Liver (tissue), 9 donors: Measurements from ENCODE around the gene SGMS1. TPM values are rescaled to one million over a fixed set of nuclear protein-coding genes. Genes with fewer than 3 reads are reported as not detected.

Source experiments
- DNase-seq: peaks from one replicate; pipeline ENCODE4 v3.0.0-alpha.2; 2017; ENCODE audit warnings: low spot score
- H3K27ac ChIP-seq, 2 donors: one replicate each; pipeline ENCODE4 v1.7.0; 2013; ENCODE audit warnings: inconsistent platforms in 2 of 2, low read length in 2 of 2, control low read depth in 1 of 2, low read depth in 1 of 2, mild to moderate bottlenecking in 1 of 2
- H3K27me3 ChIP-seq, 4 donors: one replicate each; pipeline versions ENCODE4 v1.6.1 to v1.7.0; 2013; ENCODE audit warnings: low read length in 3 of 4, inconsistent platforms in 1 of 4, mild to moderate bottlenecking in 1 of 4, moderate library complexity in 1 of 4; ENCODE audit not compliant: control insufficient read depth in 4 of 4, insufficient read depth in 4 of 4
- H3K36me3 ChIP-seq, 4 donors: one replicate each; pipeline versions ENCODE4 v1.6.1 to v1.7.0; 2013; ENCODE audit warnings: low read length in 3 of 4, mild to moderate bottlenecking in 3 of 4, low read depth in 1 of 4, moderate library complexity in 1 of 4; ENCODE audit not compliant: control insufficient read depth in 4 of 4, insufficient read depth in 3 of 4
- H3K4me1 ChIP-seq, 4 donors: one replicate each; pipeline versions ENCODE4 v1.6.1 to v1.7.0; 2013; ENCODE audit warnings: low read length in 3 of 4, mild to moderate bottlenecking in 3 of 4, moderate library complexity in 1 of 4; ENCODE audit not compliant: control insufficient read depth in 4 of 4, insufficient read depth in 4 of 4
- H3K4me3 ChIP-seq, 3 donors: one replicate each; pipeline versions ENCODE4 v1.6.1 to v1.7.0; 2013; ENCODE audit warnings: low read length in 3 of 3, control low read depth in 1 of 3, low read depth in 1 of 3, mild to moderate bottlenecking in 1 of 3
- H3K9ac ChIP-seq, 2 donors: one replicate each; pipeline ENCODE4 v1.7.0; 2013; ENCODE audit warnings: low read length in 2 of 2, mild to moderate bottlenecking in 2 of 2, moderate library complexity in 2 of 2, control low read depth in 1 of 2, low read depth in 1 of 2
- H3K9me3 ChIP-seq, 4 donors: one replicate each; pipeline versions ENCODE4 v1.6.1 to v1.7.0; 2013; ENCODE audit warnings: low read length in 3 of 4; ENCODE audit not compliant: control insufficient read depth in 4 of 4
- ATF3 ChIP-seq: IDR thresholded peaks from 2 replicates; pipeline ENCODE4 v1.6.1; 2016; ENCODE audit warnings: antibody characterized with exemption
- CTCF ChIP-seq: fragments of 150-350 bp; IDR thresholded peaks from 2 replicates; pipeline ENCODE4 v1.5.1; 2017; ENCODE audit warnings: improper control_type of control experiment, low read depth, low read length; ENCODE audit not compliant: missing input control
- EGR1 ChIP-seq, 2 donors: IDR thresholded peaks; 2 replicates each; pipeline ENCODE4 v1.6.1; 2016 to 2018; ENCODE audit warnings: antibody characterized with exemption in 2 of 2, low read depth in 2 of 2
- FOXA1 ChIP-seq: IDR thresholded peaks from 2 replicates; pipeline ENCODE4 v1.6.1; 2016; ENCODE audit warnings: antibody characterized with exemption
- FOXA2 ChIP-seq: IDR thresholded peaks from 2 replicates; pipeline ENCODE4 v1.6.1; 2016; ENCODE audit warnings: antibody characterized with exemption
- GABPA ChIP-seq, 2 donors: IDR thresholded peaks in 1 of 2; conservative IDR thresholded peaks in 1 of 2; 2 replicates each; pipeline ENCODE4 v1.6.1; 2016; ENCODE audit warnings: antibody characterized with exemption in 2 of 2, mild to moderate bottlenecking in 1 of 2, moderate library complexity in 1 of 2
- HNF4A ChIP-seq, 2 donors: conservative IDR thresholded peaks; 2 replicates each; pipeline ENCODE4 v1.6.1; 2016; ENCODE audit warnings: antibody characterized with exemption in 2 of 2, mild to moderate bottlenecking in 2 of 2
- HNF4G ChIP-seq: IDR thresholded peaks from 2 replicates; pipeline ENCODE4 v1.6.1; 2016; ENCODE audit warnings: antibody characterized with exemption
- JUND ChIP-seq, 2 donors: IDR thresholded peaks; 2 replicates each; pipeline ENCODE4 v1.6.1; 2016; ENCODE audit warnings: antibody characterized with exemption in 2 of 2
- NR2F2 ChIP-seq: IDR thresholded peaks from 2 replicates; pipeline ENCODE4 v1.6.1; 2016; ENCODE audit warnings: antibody characterized with exemption
- RAD21 ChIP-seq, 2 donors: IDR thresholded peaks; 2 replicates each; pipeline ENCODE4 v1.6.1; 2016; ENCODE audit warnings: antibody characterized with exemption in 2 of 2, mild to moderate bottlenecking in 2 of 2
- REST ChIP-seq: IDR thresholded peaks from 2 replicates; pipeline ENCODE4 v1.6.1; 2016; ENCODE audit warnings: antibody characterized with exemption, mild to moderate bottlenecking
- RXRA ChIP-seq, 2 donors: IDR thresholded peaks; 2 replicates each; pipeline ENCODE4 v1.6.1; 2017 to 2018; ENCODE audit warnings: antibody characterized with exemption in 2 of 2, mild to moderate bottlenecking in 1 of 2
- SP1 ChIP-seq: IDR thresholded peaks from 2 replicates; pipeline ENCODE4 v1.6.1; 2018; ENCODE audit warnings: antibody characterized with exemption, mild to moderate bottlenecking
- TAF1 ChIP-seq: conservative IDR thresholded peaks from 2 replicates; pipeline ENCODE4 v1.6.1; 2016; ENCODE audit warnings: antibody characterized with exemption, mild to moderate bottlenecking
- YY1 ChIP-seq: IDR thresholded peaks from 2 replicates; pipeline ENCODE4 v1.6.1; 2016; ENCODE audit warnings: antibody characterized with exemption, mild to moderate bottlenecking
- ZBTB33 ChIP-seq: IDR thresholded peaks from 2 replicates; pipeline ENCODE4 v1.6.1; 2016; ENCODE audit warnings: antibody characterized with exemption
- WGBS: extraction: QIAGEN DNeasy Blood & Tissue Kit; methylation state at CpG from one replicate; pipeline ENCODE4 v1.1.7; 2013; 5-methylcytosine and 5-hydroxymethylcytosine counted together
- polyA plus RNA-seq, 2 donors: library from polyadenylated mRNA; stranded (reverse) in 1 of 2; unstranded in 1 of 2; fragments of 200-250 nt in 1 of 2; fragments of >200 nt in 1 of 2; fragmentation: Nextera tagmentation in 1 of 2; extraction: Ambion mirVana in 1 of 2; gene quantifications; one replicate each; pipeline versions ENCODE4 v1.2.1 to v1.2.3, GENCODE V29; 2013 to 2015
- total RNA-seq, 2 donors: library from RNA; depleted of rRNA; stranded (reverse); fragments of >200 nt; gene quantifications; one replicate each; pipeline ENCODE4 v1.2.3, GENCODE V29; 2014
- donor health status: healthy.
- donor health status: healthy.
- donor health status: healthy.
- donor health status: healthy.
- donor health status: healthy.

The SGMS1 gene
- total and polyA plus RNA-seq, 4 donors = 6.8 to 98.2 (median 21.1) TPM

DNA sequence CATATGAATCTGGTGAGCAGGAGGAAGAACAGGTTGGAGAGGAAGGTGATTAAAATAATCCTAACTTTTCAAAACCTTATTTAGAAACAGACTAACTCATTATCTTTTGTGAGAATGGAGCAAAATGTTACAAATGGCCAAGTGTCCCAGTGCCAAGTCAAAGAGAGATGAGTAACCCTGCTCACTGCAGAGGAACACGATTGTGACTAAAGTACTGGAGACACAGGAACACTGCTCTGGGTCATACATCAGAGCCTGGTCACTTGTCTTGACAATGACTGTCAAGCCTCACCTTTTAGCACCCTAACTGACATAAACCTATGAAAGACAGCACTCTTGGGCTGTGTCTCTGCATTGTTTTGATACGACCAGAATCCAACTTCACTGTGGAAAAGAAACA lies 108.8 kb downstream of the SGMS1 start:
- no peak overlapping the region for H3K4me3 ChIP-seq
- H3K9ac ChIP-seq = no peak overlapping the region
- no peak for DNase-seq
- no peaks in the 10 kb centered on the region for H3K9me3 ChIP-seq
- peak in 1 of 2 donors; percentile 41 for TF ChIP-seq HNF4A (conservative IDR thresholded peaks at IDR 0.05)
- no peak for TF ChIP-seq TAF1
- TF ChIP-seq RAD21 (IDR thresholded peaks at IDR 0.05) = no peak
- no peak for TF ChIP-seq ZBTB33
- no peak for TF ChIP-seq EGR1 (IDR thresholded peaks at IDR 0.05; ENCODE audit: low read depth in 2 of 2)
- no peak for TF ChIP-seq RXRA (IDR thresholded peaks at IDR 0.05)
- no peak for TF ChIP-seq HNF4G
- peak in 1 of 2 donors; percentile 35 for TF ChIP-seq JUND (IDR thresholded peaks at IDR 0.05)
- H3K4me1 ChIP-seq = peaks cover 3 to 24% (median 8%) of the 10 kb centered on the region in 4 donors
- no peaks in the 10 kb centered on the region for H3K27me3 ChIP-seq
- peaks cover 0 to 7% (median 0%) of the 10 kb centered on the region in 4 donors for H3K36me3 ChIP-seq
- WGBS = 60% methylated on average over 2 of the region's 2 CpGs
- H3K27ac ChIP-seq = peak overlapping the region in 1 of 2 donors; percentile 23

- TF ChIP-seq HNF4A (conservative IDR thresholded peaks at IDR 0.05) = no peak
- TF ChIP-seq CTCF = no peak
- no peak for TF ChIP-seq RXRA (IDR thresholded peaks at IDR 0.05)
- no peak for TF ChIP-seq YY1
- Histone ChIP-seq H3K27me3 (no peaks in the 10 kb centered on the region), H3K9me3 (no peaks in the 10 kb centered on the region), H3K27ac (no peak overlapping the region), H3K4me3 (no peak overlapping the region), H3K36me3 (peaks cover 0 to 2% (median 0%) of the 10 kb centered on the region in 4 donors), H3K4me1 (peaks cover 3 to 35% (median 8%) of the 10 kb centered on the region in 4 donors), H3K9ac (no peak overlapping the region)
- DNase-seq = no peak
- WGBS = 89% methylated on average over 5 of the region's 5 CpGs
Measured at GRCh38 chr10:50513956-50514355, 109.8 kb downstream of the SGMS1 start.

- WGBS = 87% methylated on average over 3 of the region's 3 CpGs
- H3K9ac ChIP-seq = no peak overlapping the region
- H3K4me3 ChIP-seq = no peak overlapping the region
- H3K4me1 ChIP-seq = peaks cover 3 to 44% (median 9%) of the 10 kb centered on the region in 4 donors
- H3K36me3 ChIP-seq = peaks cover 0 to 2% (median 0%) of the 10 kb centered on the region in 4 donors
- no peak for DNase-seq
- H3K27ac ChIP-seq = peak overlapping the region; percentile 22 to 42
- H3K9me3 ChIP-seq = no peaks in the 10 kb centered on the region
- H3K27me3 ChIP-seq = no peaks in the 10 kb centered on the region
- TF ChIP-seq RAD21 (IDR thresholded peaks at IDR 0.05) (no peak), NR2F2 (no peak), FOXA1 (no peak), FOXA2 (no peak), REST (no peak), GABPA (IDR thresholded peaks at IDR 0.05 in 1 of 2, conservative IDR thresholded peaks at IDR 0.05 in 1 of 2) (no peak), CTCF (no peak), SP1 (no peak), YY1 (no peak), HNF4G (no peak), JUND (IDR thresholded peaks at IDR 0.05) (no peak), EGR1 (IDR thresholded peaks at IDR 0.05; ENCODE audit: low read depth in 2 of 2) (no peak), ATF3 (no peak)
Measured at GRCh38 chr10:50512743-50513416, 110.9 kb downstream of the SGMS1 start.
